Endothelial cell of umbilical vein (primary cell): ENCODE data around the gene VWA8. TPM values are rescaled to one million over a fixed set of nuclear protein-coding genes. Genes with fewer than 3 reads are reported as not detected.

Experiments used
- BruUV-seq: library from RNA; stranded (reverse); fragments of 400-500 nt; replicated peaks from 2 replicates; lab custom pipeline; 2021; lab: Mats Ljungman, UMichigan
- CTCF ChIA-PET: fragments of 300-600, 350-600 bp; sonication (Branson Sonifier 250); formaldehyde crosslinking; loops from one replicate; lab custom pipeline; 2021; ENCODE audit warnings: antibody characterized with exemption, inconsistent platforms; lab: Charles Lee
- POLR2A ChIA-PET: fragments of 300-600, 350-600 bp; sonication (Branson Sonifier 250); formaldehyde crosslinking; loops from one replicate; lab custom pipeline; 2021; ENCODE audit warnings: antibody characterized with exemption, inconsistent platforms; lab: Charles Lee
- DNase-seq: peaks from one replicate; pipeline ENCODE4 v3.0.0-alpha.2; 2011; ENCODE audit warnings: low read depth, low spot score
- FAIRE-seq: peaks from 2 replicates; lab custom pipeline; 2011; peaks lifted over from hg19 to GRCh38; lab: Jason Lieb, UNC
- H2AFZ ChIP-seq: 2 replicates; pipeline ENCODE4 v1.6.0; 2012; ENCODE audit warnings: low read depth, low read length, control low read depth, inconsistent platforms
- H3K27ac ChIP-seq: 2 replicates; pipeline ENCODE4 v1.5.1; 2011; ENCODE audit warnings: low read depth, mild to moderate bottlenecking, control low read depth, low read length, moderate library complexity; ENCODE audit not compliant: insufficient read depth
- H3K27me3 ChIP-seq, 2 experiments: 2 replicates each; pipeline versions ENCODE4 v1.6.0 to v1.6.1; 2011; ENCODE audit warnings: low read length in 2 of 2, mixed read lengths in 1 of 2; ENCODE audit not compliant: control insufficient read depth in 2 of 2, insufficient read depth in 2 of 2
- H3K36me3 ChIP-seq, 2 experiments: 2 replicates in 1 of 2; 3 replicates in 1 of 2; pipeline ENCODE4 v1.5.1; 2011; ENCODE audit warnings: low read length in 2 of 2, mild to moderate bottlenecking in 1 of 2, moderate library complexity in 1 of 2; ENCODE audit not compliant: control insufficient read depth in 2 of 2, insufficient read depth in 2 of 2; ENCODE audit errors: extremely low read depth in 1 of 2
- H3K4me1 ChIP-seq: 3 replicates; pipeline ENCODE4 v1.5.1; 2011; ENCODE audit warnings: mild to moderate bottlenecking, low read length; ENCODE audit not compliant: control insufficient read depth, insufficient read depth; ENCODE audit errors: extremely low read depth
- H3K4me2 ChIP-seq: 2 replicates; pipeline ENCODE4 v1.6.1; 2011; ENCODE audit warnings: low read length, control low read depth, mixed read lengths; ENCODE audit not compliant: insufficient read depth
- H3K4me3 ChIP-seq, 3 experiments: fragments of 200-600 bp in 1 of 3; sonication (generic), shearing (Covaris generic) in 1 of 3; replicated peaks in 1 of 3; 2 replicates each; pipeline ENCODE4 v1.5.1; 2011 to 2016; ENCODE audit warnings: control low read depth in 3 of 3, low read length in 3 of 3, mild to moderate bottlenecking in 2 of 3, inconsistent platforms in 1 of 3, low read depth in 1 of 3, moderate library complexity in 1 of 3; ENCODE audit not compliant: insufficient read depth in 1 of 3
- H3K79me2 ChIP-seq: 2 replicates; pipeline ENCODE4 v1.6.0; 2012; ENCODE audit warnings: low read length, inconsistent platforms; ENCODE audit not compliant: control insufficient read depth, insufficient read depth
- H3K9ac ChIP-seq: replicated peaks from 2 replicates; pipeline ENCODE3; 2011; ENCODE audit warnings: low read length, control low read depth; ENCODE audit not compliant: insufficient read depth; ENCODE audit errors: extremely low read depth
- H3K9me1 ChIP-seq: replicated peaks from 3 replicates; pipeline ENCODE4 v1.6.0; 2011; ENCODE audit warnings: mild to moderate bottlenecking, low read length; ENCODE audit not compliant: control insufficient read depth, insufficient read depth; ENCODE audit errors: extremely low read depth
- H3K9me3 ChIP-seq: replicated peaks from 2 replicates; pipeline ENCODE4 v1.5.1; 2012; ENCODE audit warnings: low read length, inconsistent platforms; ENCODE audit not compliant: control insufficient read depth, insufficient read depth
- H4K20me1 ChIP-seq: replicated peaks from 2 replicates; pipeline ENCODE3; 2011; ENCODE audit warnings: mild to moderate bottlenecking, low read length; ENCODE audit not compliant: control insufficient read depth, insufficient read depth; ENCODE audit errors: extremely low read depth
- CTCF ChIP-seq, 2 donors: IDR thresholded peaks; 1 replicate in 1 of 2; 2 replicates in 1 of 2; pipeline ENCODE4 v1.5.1; 2011; ENCODE audit warnings: low read length in 2 of 2, mild to moderate bottlenecking in 2 of 2, moderate library complexity in 2 of 2, control low read depth in 1 of 2, inconsistent platforms in 1 of 2, low read depth in 1 of 2; ENCODE audit not compliant: insufficient read depth in 1 of 2; ENCODE audit errors: extremely low read depth in 1 of 2
- EZH2 ChIP-seq: IDR thresholded peaks from 2 replicates; pipeline ENCODE4 v1.6.1; 2012; ENCODE audit warnings: borderline replicate concordance, low read depth, mild to moderate bottlenecking, moderate library complexity, low read length, inconsistent platforms; ENCODE audit not compliant: severe bottlenecking
- FOS ChIP-seq: IDR thresholded peaks from 2 replicates; pipeline ENCODE4 v1.6.1; 2011; ENCODE audit warnings: mild to moderate bottlenecking, low read length, moderate library complexity, borderline replicate concordance; ENCODE audit not compliant: insufficient read depth
- GATA2 ChIP-seq: IDR thresholded peaks from 2 replicates; pipeline ENCODE4 v1.7.0; 2011; ENCODE audit warnings: low read depth, mild to moderate bottlenecking, moderate library complexity, mixed read lengths, low read length; ENCODE audit not compliant: insufficient read length, insufficient read depth
- JUN ChIP-seq: IDR thresholded peaks from 2 replicates; pipeline ENCODE4 v1.6.1; 2011; ENCODE audit warnings: borderline replicate concordance, low read depth; ENCODE audit not compliant: insufficient read length, insufficient read depth
- MAX ChIP-seq: IDR thresholded peaks from 2 replicates; pipeline ENCODE4 v1.6.1; 2011; ENCODE audit not compliant: insufficient read depth, insufficient read length
- MYC ChIP-seq: IDR thresholded peaks from one replicate; pipeline ENCODE4 v1.6.1; 2011; ENCODE audit warnings: mild to moderate bottlenecking, low read depth, low read length
- POLR2A ChIP-seq: IDR thresholded peaks from 2 replicates; pipeline ENCODE4 v1.6.1; 2012; ENCODE audit warnings: low read depth, mild to moderate bottlenecking, control low read depth, low read length
- POLR2AphosphoS5 ChIP-seq: IDR thresholded peaks from 2 replicates; pipeline ENCODE4 v1.6.1; 2012; ENCODE audit warnings: low read depth, mild to moderate bottlenecking, control low read depth, low read length, moderate library complexity; ENCODE audit not compliant: insufficient read depth
- dilution Hi-C: fragments of 300-500 bp; cut with MboI; formaldehyde crosslinking; loops from one replicate; pipeline ENCODE4 v1.15.0; 2019; ENCODE audit warnings: low sequenced_read_pairs; ENCODE audit not compliant: extremely low pct_ligation_motif_present
- intact Hi-C: fragments of 100-400 bp; cut with micrococcal nuclease; formaldehyde crosslinking; loops from one replicate; pipeline ENCODE4 v1.10.0; 2022
- polyA plus RNA-seq, 4 experiments: library from polyadenylated mRNA; depleted of rRNA in 3 of 4; stranded (reverse) in 3 of 4; unstranded in 1 of 4; fragments of >200 nt; gene quantifications; 2 replicates each; pipeline versions ENCODE4 v1.2.1 to v1.2.3, GENCODE V29; 2011 to 2012; ENCODE audit warnings: missing spikeins in 1 of 4
- total RNA-seq: library from RNA; stranded (reverse); gene quantifications from 2 replicates; pipeline ENCODE4 v1.2.3, GENCODE V29; 2021

The VWA8 gene
- total and polyA plus RNA-seq, 2 donors (not counting 3 experiments of a cell fraction or from before 2014, with no cell fraction given), result 2.9 to 11.3 TPM

GRCh38 chr13:41631296-41631965 is 329.5 kb downstream of the VWA8 start:
- H3K4me1 ChIP-seq, result no peaks in the 10 kb centered on the region
- H3K79me2 ChIP-seq, result no peaks in the 10 kb centered on the region
- H2AFZ ChIP-seq, result no peak overlapping the region
- CTCF ChIA-PET, result interaction anchor here (1.3 kb wide), 1 partner anchor 225 kb away, joined by 4 read pairs; no protein-coding TSS in a partner anchor
- no peak for FAIRE-seq
- H3K9me1 ChIP-seq, result no peaks in the 10 kb centered on the region
- H3K4me3 ChIP-seq, result no peak overlapping the region
- H3K9me3 ChIP-seq, result no peaks in the 10 kb centered on the region
- intact Hi-C loops, result no loop called here
- no peak overlapping the region for H3K9ac ChIP-seq
- DNase-seq, result no peak
- TF ChIP-seq EZH2 (no peak), CTCF (IDR thresholded peaks at IDR 0.05; ENCODE audit: extremely low read depth in 1 of 2, insufficient read depth in 1 of 2, low read depth in 1 of 2, low read length in 2 of 2) (no peak), MAX (no peak), FOS (no peak), POLR2AphosphoS5 (no peak), POLR2A (no peak), MYC (no peak), JUN (no peak), GATA2 (no peak)
- H4K20me1 ChIP-seq, result no peaks in the 10 kb centered on the region
- no peak overlapping the region for H3K4me2 ChIP-seq
- H3K27ac ChIP-seq, result no peak overlapping the region
- POLR2A ChIA-PET, result no interaction called here
- no peaks in the 10 kb centered on the region for H3K27me3 ChIP-seq
- dilution Hi-C loops, result no loop called here
- no peaks in the 10 kb centered on the region for H3K36me3 ChIP-seq
- no TSS peak for BruUV-seq
